Measurements from ENCODE around the gene ABHD6.
"Not testable (repeated sequence)": the region's sequence is repeated elsewhere in the genome, so short reads cannot be mapped to it uniquely, and the experiment has no call there.

Gene ABHD6

GRCh38 chr3:58337190-58337589 is 99.6 kb downstream of the ABHD6 start:
- H3K4me1 ChIP-seq (ENCODE audit: control insufficient read depth in 1 of 2, insufficient read depth in 2 of 2, low read length in 2 of 2) = peaks cover 6 to 19% of the 10 kb centered on the region in 2 donors
- H3K4me3 ChIP-seq (ENCODE audit: low read depth in 1 of 2, low read length in 2 of 2) = no peak overlapping the region
- H3K36me3 ChIP-seq (ENCODE audit: control insufficient read depth in 1 of 2, insufficient read depth in 2 of 2, low read length in 2 of 2) = no peaks in the 10 kb centered on the region
- H3K9me3 ChIP-seq (ENCODE audit: control insufficient read depth in 1 of 2, low read length in 2 of 2) = no peaks in the 10 kb centered on the region
- no peak overlapping the region for H3K27ac ChIP-seq (ENCODE audit: low read length)
- H3K27me3 ChIP-seq (ENCODE audit: low read depth, low read length) = no peaks in the 10 kb centered on the region

GRCh38 chr3:58339146-58339545 is 101.6 kb downstream of the ABHD6 start:
- H3K9me3 ChIP-seq (ENCODE audit: control insufficient read depth in 1 of 2, low read length in 2 of 2); H3K27ac ChIP-seq (ENCODE audit: low read length); H3K4me3 ChIP-seq (ENCODE audit: low read depth in 1 of 2, low read length in 2 of 2); H3K36me3 ChIP-seq (ENCODE audit: control insufficient read depth in 1 of 2, insufficient read depth in 2 of 2, low read length in 2 of 2); H3K27me3 ChIP-seq (ENCODE audit: low read depth, low read length): not testable (repeated sequence)
- H3K4me1 ChIP-seq (ENCODE audit: control insufficient read depth in 1 of 2, insufficient read depth in 2 of 2, low read length in 2 of 2) = peaks cover 5 to 13% of the 10 kb centered on the region in 2 donors

GRCh38 chr3:58340594-58341244 is 103.1 kb downstream of the ABHD6 start:
- H3K4me3 ChIP-seq (ENCODE audit: low read depth in 1 of 2, low read length in 2 of 2) = no peak overlapping the region
- H3K27ac ChIP-seq (ENCODE audit: low read length) = no peak overlapping the region
- H3K36me3 ChIP-seq (ENCODE audit: control insufficient read depth in 1 of 2, insufficient read depth in 2 of 2, low read length in 2 of 2) = no peaks in the 10 kb centered on the region
- H3K9me3 ChIP-seq (ENCODE audit: control insufficient read depth in 1 of 2, low read length in 2 of 2) = no peaks in the 10 kb centered on the region
- H3K27me3 ChIP-seq (ENCODE audit: low read depth, low read length) = no peaks in the 10 kb centered on the region
- H3K4me1 ChIP-seq (ENCODE audit: control insufficient read depth in 1 of 2, insufficient read depth in 2 of 2, low read length in 2 of 2) = peaks cover 0 to 8% of the 10 kb centered on the region in 2 donors

GRCh38 chr3:58341376-58341775 is 103.8 kb downstream of the ABHD6 start:
- Histone ChIP-seq H3K4me3 (ENCODE audit: low read depth in 1 of 2, low read length in 2 of 2) (no peak overlapping the region), H3K27me3 (ENCODE audit: low read depth, low read length) (no peaks in the 10 kb centered on the region), H3K9me3 (ENCODE audit: control insufficient read depth in 1 of 2, low read length in 2 of 2) (no peaks in the 10 kb centered on the region), H3K27ac (ENCODE audit: low read length) (no peak overlapping the region), H3K36me3 (ENCODE audit: control insufficient read depth in 1 of 2, insufficient read depth in 2 of 2, low read length in 2 of 2) (no peaks in the 10 kb centered on the region), H3K4me1 (ENCODE audit: control insufficient read depth in 1 of 2, insufficient read depth in 2 of 2, low read length in 2 of 2) (peaks cover 0 to 10% of the 10 kb centered on the region in 2 donors)

GRCh38 chr3:58342676-58343075 is 105.1 kb downstream of the ABHD6 start:
- Histone ChIP-seq H3K9me3 (ENCODE audit: control insufficient read depth in 1 of 2, low read length in 2 of 2) (no peaks in the 10 kb centered on the region), H3K27me3 (ENCODE audit: low read depth, low read length) (no peaks in the 10 kb centered on the region), H3K36me3 (ENCODE audit: control insufficient read depth in 1 of 2, insufficient read depth in 2 of 2, low read length in 2 of 2) (no peaks in the 10 kb centered on the region), H3K4me3 (ENCODE audit: low read depth in 1 of 2, low read length in 2 of 2) (no peak overlapping the region), H3K27ac (ENCODE audit: low read length) (no peak overlapping the region), H3K4me1 (ENCODE audit: control insufficient read depth in 1 of 2, insufficient read depth in 2 of 2, low read length in 2 of 2) (peaks cover 0 to 14% of the 10 kb centered on the region in 2 donors)
